ENCODE data around the gene STX10. TPM values are rescaled to one million over a fixed set of nuclear protein-coding genes. Genes with fewer than 3 reads are reported as not detected.

Gene STX10
- total and polyA plus RNA-seq, 9 of the 15 experiments (the other 6 are each of a cell fraction or from before 2014, with no cell fraction given) = 0.51 to 66.3 (median 31.0) TPM

DNA sequence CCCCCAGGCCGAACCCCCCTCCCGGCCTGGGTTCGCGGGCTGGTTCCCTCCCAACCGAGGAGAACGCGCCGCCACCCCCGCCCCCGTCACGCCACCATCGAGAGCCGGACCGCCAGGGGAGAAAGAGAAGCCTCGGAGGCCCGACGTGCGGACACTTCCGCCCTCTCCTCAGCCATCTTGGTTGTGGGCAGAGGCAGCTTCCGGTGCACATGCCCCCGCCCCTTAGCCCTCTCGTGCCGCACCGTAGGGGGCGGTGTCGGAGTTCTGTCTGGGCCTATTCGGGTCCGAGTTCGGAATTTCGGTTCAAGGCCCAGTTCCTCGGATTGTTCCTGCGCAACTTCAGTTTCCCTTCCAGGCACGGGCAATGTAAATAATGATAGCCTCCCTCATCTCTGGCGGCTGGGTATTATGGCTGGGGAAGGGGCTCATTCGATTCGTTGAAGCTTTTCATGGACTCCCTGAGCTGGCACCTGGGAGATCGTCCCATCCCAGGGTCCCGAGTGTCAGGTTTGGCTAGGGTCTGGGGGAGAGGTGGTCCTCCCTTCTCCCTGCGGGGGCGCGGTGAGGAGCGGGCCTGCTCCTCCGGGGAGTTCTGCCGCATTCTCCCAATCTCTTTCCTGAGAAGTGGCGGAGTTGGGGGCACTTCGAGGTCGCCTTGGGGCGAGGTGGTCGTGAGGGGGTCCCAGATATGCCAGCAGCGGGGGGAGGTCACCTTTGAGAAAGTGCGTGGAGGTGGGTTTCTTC lies at the start of gene STX10, which contains the start of gene IER2 (continued):
- TF ChIP-seq, protein P1, sequence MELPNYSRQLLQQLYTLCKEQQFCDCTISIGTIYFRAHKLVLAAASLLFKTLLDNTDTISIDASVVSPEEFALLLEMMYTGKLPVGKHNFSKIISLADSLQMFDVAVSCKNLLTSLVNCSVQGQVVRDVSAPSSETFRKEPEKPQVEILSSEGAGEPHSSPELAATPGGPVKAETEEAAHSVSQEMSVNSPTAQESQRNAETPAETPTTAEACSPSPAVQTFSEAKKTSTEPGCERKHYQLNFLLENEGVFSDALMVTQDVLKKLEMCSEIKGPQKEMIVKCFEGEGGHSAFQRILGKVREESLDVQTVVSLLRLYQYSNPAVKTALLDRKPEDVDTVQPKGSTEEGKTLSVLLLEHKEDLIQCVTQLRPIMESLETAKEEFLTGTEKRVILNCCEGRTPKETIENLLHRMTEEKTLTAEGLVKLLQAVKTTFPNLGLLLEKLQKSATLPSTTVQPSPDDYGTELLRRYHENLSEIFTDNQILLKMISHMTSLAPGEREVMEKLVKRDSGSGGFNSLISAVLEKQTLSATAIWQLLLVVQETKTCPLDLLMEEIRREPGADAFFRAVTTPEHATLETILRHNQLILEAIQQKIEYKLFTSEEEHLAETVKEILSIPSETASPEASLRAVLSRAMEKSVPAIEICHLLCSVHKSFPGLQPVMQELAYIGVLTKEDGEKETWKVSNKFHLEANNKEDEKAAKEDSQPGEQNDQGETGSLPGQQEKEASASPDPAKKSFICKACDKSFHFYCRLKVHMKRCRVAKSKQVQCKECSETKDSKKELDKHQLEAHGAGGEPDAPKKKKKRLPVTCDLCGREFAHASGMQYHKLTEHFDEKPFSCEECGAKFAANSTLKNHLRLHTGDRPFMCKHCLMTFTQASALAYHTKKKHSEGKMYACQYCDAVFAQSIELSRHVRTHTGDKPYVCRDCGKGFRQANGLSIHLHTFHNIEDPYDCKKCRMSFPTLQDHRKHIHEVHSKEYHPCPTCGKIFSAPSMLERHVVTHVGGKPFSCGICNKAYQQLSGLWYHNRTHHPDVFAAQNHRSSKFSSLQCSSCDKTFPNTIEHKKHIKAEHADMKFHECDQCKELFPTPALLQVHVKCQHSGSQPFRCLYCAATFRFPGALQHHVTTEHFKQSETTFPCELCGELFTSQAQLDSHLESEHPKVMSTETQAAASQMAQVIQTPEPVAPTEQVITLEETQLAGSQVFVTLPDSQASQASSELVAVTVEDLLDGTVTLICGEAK (IDR thresholded peaks at IDR 0.05) = peak; percentile 98
- TF ChIP-seq, protein P1 (CRISPR knock-in tag; IDR thresholded peaks at IDR 0.05) = no peak
- TF ChIP-seq, protein P2, sequence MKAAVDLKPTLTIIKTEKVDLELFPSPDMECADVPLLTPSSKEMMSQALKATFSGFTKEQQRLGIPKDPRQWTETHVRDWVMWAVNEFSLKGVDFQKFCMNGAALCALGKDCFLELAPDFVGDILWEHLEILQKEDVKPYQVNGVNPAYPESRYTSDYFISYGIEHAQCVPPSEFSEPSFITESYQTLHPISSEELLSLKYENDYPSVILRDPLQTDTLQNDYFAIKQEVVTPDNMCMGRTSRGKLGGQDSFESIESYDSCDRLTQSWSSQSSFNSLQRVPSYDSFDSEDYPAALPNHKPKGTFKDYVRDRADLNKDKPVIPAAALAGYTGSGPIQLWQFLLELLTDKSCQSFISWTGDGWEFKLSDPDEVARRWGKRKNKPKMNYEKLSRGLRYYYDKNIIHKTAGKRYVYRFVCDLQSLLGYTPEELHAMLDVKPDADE (conservative IDR thresholded peaks at IDR 0.05; ENCODE audit: control insufficient read depth, low read depth, low read length) = peak; percentile 91
- TF ChIP-seq, protein P3, sequence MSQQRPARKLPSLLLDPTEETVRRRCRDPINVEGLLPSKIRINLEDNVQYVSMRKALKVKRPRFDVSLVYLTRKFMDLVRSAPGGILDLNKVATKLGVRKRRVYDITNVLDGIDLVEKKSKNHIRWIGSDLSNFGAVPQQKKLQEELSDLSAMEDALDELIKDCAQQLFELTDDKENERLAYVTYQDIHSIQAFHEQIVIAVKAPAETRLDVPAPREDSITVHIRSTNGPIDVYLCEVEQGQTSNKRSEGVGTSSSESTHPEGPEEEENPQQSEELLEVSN (IDR thresholded peaks at IDR 0.05; ENCODE audit: borderline replicate concordance in 1 of 2, extremely low read depth in 1 of 2, insufficient read depth in 1 of 2, insufficient read length in 1 of 2, low read depth in 1 of 2, low read length in 1 of 2, poor library complexity in 1 of 2, severe bottlenecking in 1 of 2) = peak in 1 of 2 experiments; percentile 53
- TF ChIP-seq, protein P4, sequence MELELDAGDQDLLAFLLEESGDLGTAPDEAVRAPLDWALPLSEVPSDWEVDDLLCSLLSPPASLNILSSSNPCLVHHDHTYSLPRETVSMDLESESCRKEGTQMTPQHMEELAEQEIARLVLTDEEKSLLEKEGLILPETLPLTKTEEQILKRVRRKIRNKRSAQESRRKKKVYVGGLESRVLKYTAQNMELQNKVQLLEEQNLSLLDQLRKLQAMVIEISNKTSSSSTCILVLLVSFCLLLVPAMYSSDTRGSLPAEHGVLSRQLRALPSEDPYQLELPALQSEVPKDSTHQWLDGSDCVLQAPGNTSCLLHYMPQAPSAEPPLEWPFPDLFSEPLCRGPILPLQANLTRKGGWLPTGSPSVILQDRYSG (tag; conservative IDR thresholded peaks at IDR 0.05; ENCODE audit: low read depth) = no peak
- TF ChIP-seq MAZ (CRISPR knock-in tag; conservative IDR thresholded peaks at IDR 0.05 in 1 of 2, IDR thresholded peaks at IDR 0.05 in 1 of 2) = peak; percentile 93 to 97
- TF ChIP-seq YY1 (IDR thresholded peaks at IDR 0.05; ENCODE audit: borderline replicate concordance in 1 of 3, control insufficient read depth in 1 of 3, extremely low read depth in 1 of 3, insufficient read depth in 3 of 3, insufficient read length in 1 of 3, insufficient replicate concordance in 2 of 3, low read depth in 1 of 3, low read length in 2 of 3) = peak; percentile 98 to 100 (median 99)
- TF ChIP-seq, protein P5, sequence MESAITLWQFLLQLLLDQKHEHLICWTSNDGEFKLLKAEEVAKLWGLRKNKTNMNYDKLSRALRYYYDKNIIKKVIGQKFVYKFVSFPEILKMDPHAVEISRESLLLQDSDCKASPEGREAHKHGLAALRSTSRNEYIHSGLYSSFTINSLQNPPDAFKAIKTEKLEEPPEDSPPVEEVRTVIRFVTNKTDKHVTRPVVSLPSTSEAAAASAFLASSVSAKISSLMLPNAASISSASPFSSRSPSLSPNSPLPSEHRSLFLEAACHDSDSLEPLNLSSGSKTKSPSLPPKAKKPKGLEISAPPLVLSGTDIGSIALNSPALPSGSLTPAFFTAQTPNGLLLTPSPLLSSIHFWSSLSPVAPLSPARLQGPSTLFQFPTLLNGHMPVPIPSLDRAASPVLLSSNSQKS (CRISPR knock-in tag; IDR thresholded peaks at IDR 0.05) = no peak
- TF ChIP-seq HNRNPL (IDR thresholded peaks at IDR 0.05; ENCODE audit: low read depth, low read length) = no peak
- TF ChIP-seq ZNF143 (CRISPR knock-in tag; IDR thresholded peaks at IDR 0.05) = no peak

All from K562 (cell line).